ENCODE results near the gene ASTN2.

Gene ASTN2

GRCh38 chr9:117412006-117412715 lies 2.7 kb downstream of the ASTN2 start:
- no peaks in the 10 kb centered on the region for H3K36me3 ChIP-seq (ENCODE audit: insufficient read depth, low read length)
- H3K4me1 ChIP-seq (ENCODE audit: insufficient read depth, low read length): peaks cover 3% of the 10 kb centered on the region
- no peak overlapping the region for H3K4me3 ChIP-seq (ENCODE audit: low read length)
- peaks cover 54% of the 10 kb centered on the region for H3K27me3 ChIP-seq (ENCODE audit: insufficient read depth, low read length)
- no peaks in the 10 kb centered on the region for H3K9me3 ChIP-seq (ENCODE audit: low read length)
- H2AFZ ChIP-seq (ENCODE audit: low read depth, low read length): no peak overlapping the region

GRCh38 chr9:117411547-117411946 lies 3.3 kb downstream of the ASTN2 start:
- Histone ChIP-seq H3K4me1 (ENCODE audit: insufficient read depth, low read length) (peaks cover 3% of the 10 kb centered on the region), H3K9me3 (ENCODE audit: low read length) (no peaks in the 10 kb centered on the region), H3K27me3 (ENCODE audit: insufficient read depth, low read length) (peaks cover 51% of the 10 kb centered on the region), H2AFZ (ENCODE audit: low read depth, low read length) (no peak overlapping the region), H3K36me3 (ENCODE audit: insufficient read depth, low read length) (no peaks in the 10 kb centered on the region), H3K4me3 (ENCODE audit: low read length) (no peak overlapping the region)

GRCh38 chr9:117409321-117409720 lies 5.5 kb downstream of the ASTN2 start:
- Histone ChIP-seq H3K36me3 (ENCODE audit: insufficient read depth, low read length) (no peaks in the 10 kb centered on the region), H2AFZ (ENCODE audit: low read depth, low read length) (no peak overlapping the region), H3K9me3 (ENCODE audit: low read length) (no peaks in the 10 kb centered on the region), H3K27me3 (ENCODE audit: insufficient read depth, low read length) (peaks cover 36% of the 10 kb centered on the region), H3K4me1 (ENCODE audit: insufficient read depth, low read length) (peaks cover 2% of the 10 kb centered on the region), H3K4me3 (ENCODE audit: low read length) (no peak overlapping the region)

GRCh38 chr9:117407436-117408022 lies 7.3 kb downstream of the ASTN2 start:
- no peak overlapping the region for H3K4me3 ChIP-seq (ENCODE audit: low read length)
- H3K36me3 ChIP-seq (ENCODE audit: insufficient read depth, low read length): no peaks in the 10 kb centered on the region
- H3K27me3 ChIP-seq (ENCODE audit: insufficient read depth, low read length): peaks cover 18% of the 10 kb centered on the region
- H3K9me3 ChIP-seq (ENCODE audit: low read length): no peaks in the 10 kb centered on the region
- no peak overlapping the region for H2AFZ ChIP-seq (ENCODE audit: low read depth, low read length)
- H3K4me1 ChIP-seq (ENCODE audit: insufficient read depth, low read length): no peaks in the 10 kb centered on the region

- H3K9me3 ChIP-seq (ENCODE audit: low read length): no peaks in the 10 kb centered on the region
- H3K4me3 ChIP-seq (ENCODE audit: low read length): no peak overlapping the region
- peaks cover 11% of the 10 kb centered on the region for H3K27me3 ChIP-seq (ENCODE audit: insufficient read depth, low read length)
- no peaks in the 10 kb centered on the region for H3K36me3 ChIP-seq (ENCODE audit: insufficient read depth, low read length)
- H2AFZ ChIP-seq (ENCODE audit: low read depth, low read length): no peak overlapping the region
- no peaks in the 10 kb centered on the region for H3K4me1 ChIP-seq (ENCODE audit: insufficient read depth, low read length)
Measured at GRCh38 chr9:117405950-117406705, 8.7 kb downstream of the ASTN2 start.

- Histone ChIP-seq H3K9me3 (ENCODE audit: low read length) (no peaks in the 10 kb centered on the region), H2AFZ (ENCODE audit: low read depth, low read length) (no peak overlapping the region), H3K36me3 (ENCODE audit: insufficient read depth, low read length) (no peaks in the 10 kb centered on the region), H3K27me3 (ENCODE audit: insufficient read depth, low read length) (peaks cover 11% of the 10 kb centered on the region), H3K4me3 (ENCODE audit: low read length) (no peak overlapping the region), H3K4me1 (ENCODE audit: insufficient read depth, low read length) (no peaks in the 10 kb centered on the region)
Measured at GRCh38 chr9:117403848-117404247, 11.0 kb downstream of the ASTN2 start.

- Histone ChIP-seq H3K4me3 (ENCODE audit: low read length) (no peak overlapping the region), H3K4me1 (ENCODE audit: insufficient read depth, low read length) (no peaks in the 10 kb centered on the region), H3K27me3 (ENCODE audit: insufficient read depth, low read length) (peaks cover 11% of the 10 kb centered on the region), H3K9me3 (ENCODE audit: low read length) (no peaks in the 10 kb centered on the region), H2AFZ (ENCODE audit: low read depth, low read length) (no peak overlapping the region), H3K36me3 (ENCODE audit: insufficient read depth, low read length) (no peaks in the 10 kb centered on the region)
Measured at GRCh38 chr9:117403403-117403811, 11.4 kb downstream of the ASTN2 start.

GRCh38 chr9:117400171-117400570 lies 14.7 kb downstream of the ASTN2 start:
- H3K27me3 ChIP-seq (ENCODE audit: insufficient read depth, low read length): no peaks in the 10 kb centered on the region
- no peaks in the 10 kb centered on the region for H3K4me1 ChIP-seq (ENCODE audit: insufficient read depth, low read length)
- no peaks in the 10 kb centered on the region for H3K36me3 ChIP-seq (ENCODE audit: insufficient read depth, low read length)
- H2AFZ ChIP-seq (ENCODE audit: low read depth, low read length): no peak overlapping the region
- no peak overlapping the region for H3K4me3 ChIP-seq (ENCODE audit: low read length)
- no peaks in the 10 kb centered on the region for H3K9me3 ChIP-seq (ENCODE audit: low read length)

- Histone ChIP-seq H3K4me3 (ENCODE audit: low read length) (no peak overlapping the region), H2AFZ (ENCODE audit: low read depth, low read length) (no peak overlapping the region), H3K9me3 (ENCODE audit: low read length) (no peaks in the 10 kb centered on the region), H3K4me1 (ENCODE audit: insufficient read depth, low read length) (no peaks in the 10 kb centered on the region), H3K27me3 (ENCODE audit: insufficient read depth, low read length) (no peaks in the 10 kb centered on the region), H3K36me3 (ENCODE audit: insufficient read depth, low read length) (no peaks in the 10 kb centered on the region)
Measured at GRCh38 chr9:117395151-117395650, 19.7 kb downstream of the ASTN2 start.

- H3K4me3 ChIP-seq (ENCODE audit: low read length): no peak overlapping the region
- no peaks in the 10 kb centered on the region for H3K36me3 ChIP-seq (ENCODE audit: insufficient read depth, low read length)
- no peaks in the 10 kb centered on the region for H3K27me3 ChIP-seq (ENCODE audit: insufficient read depth, low read length)
Measured at GRCh38 chr9:117394655-117395054, 20.2 kb downstream of the ASTN2 start.

GRCh38 chr9:117392992-117393391 lies 21.9 kb downstream of the ASTN2 start:
- Histone ChIP-seq H3K9me3 (ENCODE audit: low read length) (no peaks in the 10 kb centered on the region), H2AFZ (ENCODE audit: low read depth, low read length) (no peak overlapping the region), H3K27me3 (ENCODE audit: insufficient read depth, low read length) (no peaks in the 10 kb centered on the region), H3K36me3 (ENCODE audit: insufficient read depth, low read length) (no peaks in the 10 kb centered on the region), H3K4me1 (ENCODE audit: insufficient read depth, low read length) (no peaks in the 10 kb centered on the region), H3K4me3 (ENCODE audit: low read length) (no peak overlapping the region)

More at GRCh38 chr9:117394655-117395054, 20.2 kb downstream of the ASTN2 start:
- Histone ChIP-seq H2AFZ (ENCODE audit: low read depth, low read length) (no peak overlapping the region), H3K4me1 (ENCODE audit: insufficient read depth, low read length) (no peaks in the 10 kb centered on the region), H3K9me3 (ENCODE audit: low read length) (no peaks in the 10 kb centered on the region)

GRCh38 chr9:117387422-117387821 lies 27.4 kb downstream of the ASTN2 start:
- no peaks in the 10 kb centered on the region for H3K27me3 ChIP-seq (ENCODE audit: insufficient read depth, low read length)

GRCh38 chr9:117379341-117379740 lies 35.5 kb downstream of the ASTN2 start:
- Histone ChIP-seq H2AFZ (ENCODE audit: low read depth, low read length) (no peak overlapping the region), H3K36me3 (ENCODE audit: insufficient read depth, low read length) (no peaks in the 10 kb centered on the region), H3K27me3 (ENCODE audit: insufficient read depth, low read length) (no peaks in the 10 kb centered on the region), H3K9me3 (ENCODE audit: low read length) (no peaks in the 10 kb centered on the region), H3K4me1 (ENCODE audit: insufficient read depth, low read length) (no peaks in the 10 kb centered on the region), H3K4me3 (ENCODE audit: low read length) (no peak overlapping the region)

More at GRCh38 chr9:117387422-117387821, 27.4 kb downstream of the ASTN2 start:
- Histone ChIP-seq H3K4me3 (ENCODE audit: low read length) (no peak overlapping the region), H3K4me1 (ENCODE audit: insufficient read depth, low read length) (no peaks in the 10 kb centered on the region), H2AFZ (ENCODE audit: low read depth, low read length) (no peak overlapping the region), H3K36me3 (ENCODE audit: insufficient read depth, low read length) (no peaks in the 10 kb centered on the region), H3K9me3 (ENCODE audit: low read length) (no peaks in the 10 kb centered on the region)
